ENCODE data around the gene PBRM1. TPM values are rescaled to one million over a fixed set of nuclear protein-coding genes. Genes with fewer than 3 reads are reported as not detected.
A peak's percentile ranks its signal among the peaks of the same experiment; 100 is the strongest.

The PBRM1 gene
- total and polyA plus RNA-seq, 2 of the 13 experiments (the other 11 are each of a cell fraction or from before 2014, with no cell fraction given) = 10.9 to 33.2 TPM

DNA sequence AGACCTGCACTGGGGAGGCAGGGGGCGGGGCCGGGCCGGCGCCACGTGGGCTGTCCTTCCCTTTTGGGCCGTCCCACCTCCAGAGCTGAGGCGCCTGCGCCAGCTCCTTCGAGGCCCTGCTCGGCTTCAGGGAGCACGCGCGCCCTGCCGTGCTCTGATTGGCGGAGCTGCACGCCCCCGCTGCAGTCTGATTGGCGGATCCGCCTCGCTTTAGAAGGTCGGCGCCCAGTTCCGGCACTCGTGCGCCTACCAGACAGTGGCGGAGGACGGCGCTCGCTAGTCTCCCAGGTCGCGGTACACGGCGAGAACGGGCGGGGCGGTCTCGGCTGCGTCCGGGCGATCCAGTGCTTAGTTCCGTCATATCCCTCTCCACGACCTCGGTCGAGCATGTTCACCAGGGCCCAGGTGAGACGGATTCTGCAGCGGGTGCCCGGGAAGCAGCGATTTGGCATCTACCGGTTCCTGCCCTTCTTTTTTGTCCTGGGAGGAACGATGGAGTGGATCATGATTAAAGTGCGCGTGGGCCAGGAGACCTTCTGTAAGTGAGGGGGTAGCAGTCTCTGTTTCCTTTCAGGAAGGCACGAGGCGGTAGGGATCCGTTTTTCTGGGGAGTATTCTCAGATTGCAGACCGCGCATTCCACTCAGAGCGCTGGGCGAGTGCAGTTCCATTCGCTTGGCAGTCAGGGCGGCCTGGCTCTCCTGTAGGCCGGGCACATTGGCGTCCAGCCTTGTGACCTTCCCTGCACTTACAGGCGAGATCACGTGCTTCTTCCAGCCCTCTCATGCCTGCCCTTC, 149.1 kb downstream of the PBRM1 start, which contains the start of gene UQCC5 (continued):
- TF ChIP-seq, protein P1, sequence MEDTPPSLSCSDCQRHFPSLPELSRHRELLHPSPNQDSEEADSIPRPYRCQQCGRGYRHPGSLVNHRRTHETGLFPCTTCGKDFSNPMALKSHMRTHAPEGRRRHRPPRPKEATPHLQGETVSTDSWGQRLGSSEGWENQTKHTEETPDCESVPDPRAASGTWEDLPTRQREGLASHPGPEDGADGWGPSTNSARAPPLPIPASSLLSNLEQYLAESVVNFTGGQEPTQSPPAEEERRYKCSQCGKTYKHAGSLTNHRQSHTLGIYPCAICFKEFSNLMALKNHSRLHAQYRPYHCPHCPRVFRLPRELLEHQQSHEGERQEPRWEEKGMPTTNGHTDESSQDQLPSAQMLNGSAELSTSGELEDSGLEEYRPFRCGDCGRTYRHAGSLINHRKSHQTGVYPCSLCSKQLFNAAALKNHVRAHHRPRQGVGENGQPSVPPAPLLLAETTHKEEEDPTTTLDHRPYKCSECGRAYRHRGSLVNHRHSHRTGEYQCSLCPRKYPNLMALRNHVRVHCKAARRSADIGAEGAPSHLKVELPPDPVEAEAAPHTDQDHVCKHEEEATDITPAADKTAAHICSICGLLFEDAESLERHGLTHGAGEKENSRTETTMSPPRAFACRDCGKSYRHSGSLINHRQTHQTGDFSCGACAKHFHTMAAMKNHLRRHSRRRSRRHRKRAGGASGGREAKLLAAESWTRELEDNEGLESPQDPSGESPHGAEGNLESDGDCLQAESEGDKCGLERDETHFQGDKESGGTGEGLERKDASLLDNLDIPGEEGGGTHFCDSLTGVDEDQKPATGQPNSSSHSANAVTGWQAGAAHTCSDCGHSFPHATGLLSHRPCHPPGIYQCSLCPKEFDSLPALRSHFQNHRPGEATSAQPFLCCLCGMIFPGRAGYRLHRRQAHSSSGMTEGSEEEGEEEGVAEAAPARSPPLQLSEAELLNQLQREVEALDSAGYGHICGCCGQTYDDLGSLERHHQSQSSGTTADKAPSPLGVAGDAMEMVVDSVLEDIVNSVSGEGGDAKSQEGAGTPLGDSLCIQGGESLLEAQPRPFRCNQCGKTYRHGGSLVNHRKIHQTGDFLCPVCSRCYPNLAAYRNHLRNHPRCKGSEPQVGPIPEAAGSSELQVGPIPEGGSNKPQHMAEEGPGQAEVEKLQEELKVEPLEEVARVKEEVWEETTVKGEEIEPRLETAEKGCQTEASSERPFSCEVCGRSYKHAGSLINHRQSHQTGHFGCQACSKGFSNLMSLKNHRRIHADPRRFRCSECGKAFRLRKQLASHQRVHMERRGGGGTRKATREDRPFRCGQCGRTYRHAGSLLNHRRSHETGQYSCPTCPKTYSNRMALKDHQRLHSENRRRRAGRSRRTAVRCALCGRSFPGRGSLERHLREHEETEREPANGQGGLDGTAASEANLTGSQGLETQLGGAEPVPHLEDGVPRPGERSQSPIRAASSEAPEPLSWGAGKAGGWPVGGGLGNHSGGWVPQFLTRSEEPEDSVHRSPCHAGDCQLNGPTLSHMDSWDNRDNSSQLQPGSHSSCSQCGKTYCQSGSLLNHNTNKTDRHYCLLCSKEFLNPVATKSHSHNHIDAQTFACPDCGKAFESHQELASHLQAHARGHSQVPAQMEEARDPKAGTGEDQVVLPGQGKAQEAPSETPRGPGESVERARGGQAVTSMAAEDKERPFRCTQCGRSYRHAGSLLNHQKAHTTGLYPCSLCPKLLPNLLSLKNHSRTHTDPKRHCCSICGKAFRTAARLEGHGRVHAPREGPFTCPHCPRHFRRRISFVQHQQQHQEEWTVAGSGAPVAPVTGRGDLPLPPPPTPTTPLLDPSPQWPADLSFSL (CRISPR knock-in tag; IDR thresholded peaks at IDR 0.05) = peak; percentile 35; the same call in 1 of the 2 replicates
- TF ChIP-seq, protein P2, sequence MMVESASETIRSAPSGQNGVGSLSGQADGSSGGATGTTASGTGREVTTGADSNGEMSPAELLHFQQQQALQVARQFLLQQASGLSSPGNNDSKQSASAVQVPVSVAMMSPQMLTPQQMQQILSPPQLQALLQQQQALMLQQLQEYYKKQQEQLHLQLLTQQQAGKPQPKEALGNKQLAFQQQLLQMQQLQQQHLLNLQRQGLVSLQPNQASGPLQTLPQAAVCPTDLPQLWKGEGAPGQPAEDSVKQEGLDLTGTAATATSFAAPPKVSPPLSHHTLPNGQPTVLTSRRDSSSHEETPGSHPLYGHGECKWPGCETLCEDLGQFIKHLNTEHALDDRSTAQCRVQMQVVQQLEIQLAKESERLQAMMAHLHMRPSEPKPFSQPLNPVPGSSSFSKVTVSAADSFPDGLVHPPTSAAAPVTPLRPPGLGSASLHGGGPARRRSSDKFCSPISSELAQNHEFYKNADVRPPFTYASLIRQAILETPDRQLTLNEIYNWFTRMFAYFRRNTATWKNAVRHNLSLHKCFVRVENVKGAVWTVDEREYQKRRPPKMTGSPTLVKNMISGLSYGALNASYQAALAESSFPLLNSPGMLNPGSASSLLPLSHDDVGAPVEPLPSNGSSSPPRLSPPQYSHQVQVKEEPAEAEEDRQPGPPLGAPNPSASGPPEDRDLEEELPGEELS (CRISPR knock-in tag; IDR thresholded peaks at IDR 0.05) = peak; percentile 65
- TF ChIP-seq, protein P3, sequence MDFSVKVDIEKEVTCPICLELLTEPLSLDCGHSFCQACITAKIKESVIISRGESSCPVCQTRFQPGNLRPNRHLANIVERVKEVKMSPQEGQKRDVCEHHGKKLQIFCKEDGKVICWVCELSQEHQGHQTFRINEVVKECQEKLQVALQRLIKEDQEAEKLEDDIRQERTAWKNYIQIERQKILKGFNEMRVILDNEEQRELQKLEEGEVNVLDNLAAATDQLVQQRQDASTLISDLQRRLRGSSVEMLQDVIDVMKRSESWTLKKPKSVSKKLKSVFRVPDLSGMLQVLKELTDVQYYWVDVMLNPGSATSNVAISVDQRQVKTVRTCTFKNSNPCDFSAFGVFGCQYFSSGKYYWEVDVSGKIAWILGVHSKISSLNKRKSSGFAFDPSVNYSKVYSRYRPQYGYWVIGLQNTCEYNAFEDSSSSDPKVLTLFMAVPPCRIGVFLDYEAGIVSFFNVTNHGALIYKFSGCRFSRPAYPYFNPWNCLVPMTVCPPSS (IDR thresholded peaks at IDR 0.05) = no peak
- TF ChIP-seq ZNF724P (CRISPR knock-in tag; IDR thresholded peaks at IDR 0.05; ENCODE audit: borderline replicate concordance) (peak; percentile 88), HHEX (CRISPR knock-in tag; IDR thresholded peaks at IDR 0.05) (no peak), ZNF788 (CRISPR knock-in tag; IDR thresholded peaks at IDR 0.05; ENCODE audit: borderline replicate concordance) (peak; percentile 88; the same call in 1 of the 2 replicates), TEAD2 (CRISPR knock-in tag; IDR thresholded peaks at IDR 0.05) (peak; percentile 29; the same call in 1 of the 2 replicates), ZSCAN29 (CRISPR knock-in tag; conservative IDR thresholded peaks at IDR 0.05) (no peak; the same call in 1 of the 2 replicates)
- TF ChIP-seq, protein P4, sequence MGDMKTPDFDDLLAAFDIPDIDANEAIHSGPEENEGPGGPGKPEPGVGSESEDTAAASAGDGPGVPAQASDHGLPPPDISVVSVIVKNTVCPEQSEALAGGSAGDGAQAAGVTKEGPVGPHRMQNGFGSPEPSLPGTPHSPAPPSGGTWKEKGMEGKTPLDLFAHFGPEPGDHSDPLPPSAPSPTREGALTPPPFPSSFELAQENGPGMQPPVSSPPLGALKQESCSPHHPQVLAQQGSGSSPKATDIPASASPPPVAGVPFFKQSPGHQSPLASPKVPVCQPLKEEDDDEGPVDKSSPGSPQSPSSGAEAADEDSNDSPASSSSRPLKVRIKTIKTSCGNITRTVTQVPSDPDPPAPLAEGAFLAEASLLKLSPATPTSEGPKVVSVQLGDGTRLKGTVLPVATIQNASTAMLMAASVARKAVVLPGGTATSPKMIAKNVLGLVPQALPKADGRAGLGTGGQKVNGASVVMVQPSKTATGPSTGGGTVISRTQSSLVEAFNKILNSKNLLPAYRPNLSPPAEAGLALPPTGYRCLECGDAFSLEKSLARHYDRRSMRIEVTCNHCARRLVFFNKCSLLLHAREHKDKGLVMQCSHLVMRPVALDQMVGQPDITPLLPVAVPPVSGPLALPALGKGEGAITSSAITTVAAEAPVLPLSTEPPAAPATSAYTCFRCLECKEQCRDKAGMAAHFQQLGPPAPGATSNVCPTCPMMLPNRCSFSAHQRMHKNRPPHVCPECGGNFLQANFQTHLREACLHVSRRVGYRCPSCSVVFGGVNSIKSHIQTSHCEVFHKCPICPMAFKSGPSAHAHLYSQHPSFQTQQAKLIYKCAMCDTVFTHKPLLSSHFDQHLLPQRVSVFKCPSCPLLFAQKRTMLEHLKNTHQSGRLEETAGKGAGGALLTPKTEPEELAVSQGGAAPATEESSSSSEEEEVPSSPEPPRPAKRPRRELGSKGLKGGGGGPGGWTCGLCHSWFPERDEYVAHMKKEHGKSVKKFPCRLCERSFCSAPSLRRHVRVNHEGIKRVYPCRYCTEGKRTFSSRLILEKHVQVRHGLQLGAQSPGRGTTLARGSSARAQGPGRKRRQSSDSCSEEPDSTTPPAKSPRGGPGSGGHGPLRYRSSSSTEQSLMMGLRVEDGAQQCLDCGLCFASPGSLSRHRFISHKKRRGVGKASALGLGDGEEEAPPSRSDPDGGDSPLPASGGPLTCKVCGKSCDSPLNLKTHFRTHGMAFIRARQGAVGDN (CRISPR knock-in tag; IDR thresholded peaks at IDR 0.05) = peak; percentile 96
- TF ChIP-seq, protein P5, sequence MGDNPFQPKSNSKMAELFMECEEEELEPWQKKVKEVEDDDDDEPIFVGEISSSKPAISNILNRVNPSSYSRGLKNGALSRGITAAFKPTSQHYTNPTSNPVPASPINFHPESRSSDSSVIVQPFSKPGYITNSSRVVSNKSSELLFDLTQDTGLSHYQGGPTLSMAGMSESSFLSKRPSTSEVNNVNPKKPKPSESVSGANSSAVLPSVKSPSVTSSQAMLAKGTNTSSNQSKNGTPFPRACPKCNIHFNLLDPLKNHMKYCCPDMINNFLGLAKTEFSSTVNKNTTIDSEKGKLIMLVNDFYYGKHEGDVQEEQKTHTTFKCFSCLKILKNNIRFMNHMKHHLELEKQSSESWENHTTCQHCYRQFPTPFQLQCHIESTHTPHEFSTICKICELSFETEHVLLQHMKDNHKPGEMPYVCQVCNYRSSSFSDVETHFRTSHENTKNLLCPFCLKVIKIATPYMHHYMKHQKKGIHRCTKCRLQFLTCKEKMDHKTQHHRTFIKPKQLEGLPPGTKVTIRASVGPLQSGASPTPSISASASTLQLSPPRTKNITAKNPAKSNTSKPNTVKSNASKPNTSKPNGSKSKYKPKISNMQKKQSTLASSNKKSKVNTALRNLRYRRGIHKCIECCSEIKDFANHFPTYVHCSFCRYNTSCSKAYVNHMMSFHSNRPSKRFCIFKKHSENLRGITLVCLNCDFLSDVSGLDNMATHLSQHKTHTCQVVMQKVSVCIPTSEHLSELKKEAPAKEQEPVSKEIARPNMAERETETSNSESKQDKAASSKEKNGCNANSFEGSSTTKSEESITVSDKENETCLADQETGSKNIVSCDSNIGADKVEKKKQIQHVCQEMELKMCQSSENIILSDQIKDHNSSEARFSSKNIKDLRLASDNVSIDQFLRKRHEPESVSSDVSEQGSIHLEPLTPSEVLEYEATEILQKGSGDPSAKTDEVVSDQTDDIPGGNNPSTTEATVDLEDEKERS (CRISPR knock-in tag; IDR thresholded peaks at IDR 0.05) = no peak
